ENCODE data around the gene EP400.

Gene EP400

GRCh38 chr12:131963381-131963780 is 13.6 kb downstream of the EP400 start:
- no peaks in the 10 kb centered on the region for H3F3A ChIP-seq (ENCODE audit: insufficient read depth)
- H3K36me3 ChIP-seq (ENCODE audit: low read length): no peaks in the 10 kb centered on the region; the same call in 1 of the 2 replicates
- no peaks in the 10 kb centered on the region for H3K9me2 ChIP-seq (replicated peaks; ENCODE audit: insufficient read depth, low read length)
- H3K4me3 ChIP-seq (ENCODE audit: insufficient read depth, low read length, poor library complexity, severe bottlenecking): no peak overlapping the region
- H3K27ac ChIP-seq (ENCODE audit: low read depth, low read length): no peak overlapping the region
- TF ChIP-seq EZH2phosphoT487 (conservative IDR thresholded peaks at IDR 0.05; ENCODE audit: low read length) (no peak), CTCF (IDR thresholded peaks at IDR 0.05; ENCODE audit: insufficient read depth, low read length, poor library complexity, severe bottlenecking) (no peak)
- no peak overlapping the region for H2AFZ ChIP-seq (ENCODE audit: low read depth, low read length, severe bottlenecking)
- no peak overlapping the region for H3K4me2 ChIP-seq (ENCODE audit: low read depth, low read length, poor library complexity, severe bottlenecking)
- no peaks in the 10 kb centered on the region for H3K9me3 ChIP-seq (ENCODE audit: insufficient read depth, low read length)
- peaks cover 11% of the 10 kb centered on the region; the same call in 1 of the 2 replicates for H4K20me1 ChIP-seq (ENCODE audit: low read depth, low read length)
- no peaks in the 10 kb centered on the region for H3K27me3 ChIP-seq (ENCODE audit: low read length)
- H3K79me2 ChIP-seq (ENCODE audit: insufficient read depth, low read length): peaks cover 73% of the 10 kb centered on the region
- H3K9ac ChIP-seq (ENCODE audit: low read length): no peak overlapping the region

- no peak overlapping the region for H2AFZ ChIP-seq (ENCODE audit: low read depth, low read length, severe bottlenecking)
- H3K36me3 ChIP-seq (ENCODE audit: low read length): no peaks in the 10 kb centered on the region; the same call in 1 of the 2 replicates
- no peaks in the 10 kb centered on the region for H3F3A ChIP-seq (ENCODE audit: insufficient read depth)
- no peak overlapping the region for H3K27ac ChIP-seq (ENCODE audit: low read depth, low read length)
- no peak overlapping the region for H3K4me3 ChIP-seq (ENCODE audit: insufficient read depth, low read length, poor library complexity, severe bottlenecking)
- no peaks in the 10 kb centered on the region for H3K27me3 ChIP-seq (ENCODE audit: low read length)
- H3K9me2 ChIP-seq (replicated peaks; ENCODE audit: insufficient read depth, low read length): no peaks in the 10 kb centered on the region
- TF ChIP-seq CTCF (IDR thresholded peaks at IDR 0.05; ENCODE audit: insufficient read depth, low read length, poor library complexity, severe bottlenecking) (no peak), EZH2phosphoT487 (conservative IDR thresholded peaks at IDR 0.05; ENCODE audit: low read length) (no peak)
- peaks cover 11% of the 10 kb centered on the region; the same call in 1 of the 2 replicates for H4K20me1 ChIP-seq (ENCODE audit: low read depth, low read length)
- no peak overlapping the region for H3K4me2 ChIP-seq (ENCODE audit: low read depth, low read length, poor library complexity, severe bottlenecking)
- peaks cover 73% of the 10 kb centered on the region for H3K79me2 ChIP-seq (ENCODE audit: insufficient read depth, low read length)
- no peaks in the 10 kb centered on the region for H3K9me3 ChIP-seq (ENCODE audit: insufficient read depth, low read length)
- no peak overlapping the region for H3K9ac ChIP-seq (ENCODE audit: low read length)
These were observed 15.3 kb downstream of the EP400 start for GRCh38 chr12:131965073-131965472.

- Histone ChIP-seq H3K9me2 (replicated peaks; ENCODE audit: insufficient read depth, low read length) (no peaks in the 10 kb centered on the region), H3K27ac (ENCODE audit: low read depth, low read length) (no peak overlapping the region), H2AFZ (ENCODE audit: low read depth, low read length, severe bottlenecking) (no peak overlapping the region), H4K20me1 (ENCODE audit: low read depth, low read length) (peaks cover 8% of the 10 kb centered on the region; the same call in 1 of the 2 replicates), H3K9ac (ENCODE audit: low read length) (no peak overlapping the region), H3K79me2 (ENCODE audit: insufficient read depth, low read length) (peaks cover 87% of the 10 kb centered on the region), H3K9me3 (ENCODE audit: insufficient read depth, low read length) (no peaks in the 10 kb centered on the region), H3K4me3 (ENCODE audit: insufficient read depth, low read length, poor library complexity, severe bottlenecking) (no peak overlapping the region), H3K4me2 (ENCODE audit: low read depth, low read length, poor library complexity, severe bottlenecking) (no peak overlapping the region), H3F3A (ENCODE audit: insufficient read depth) (no peaks in the 10 kb centered on the region), H3K36me3 (ENCODE audit: low read length) (no peaks in the 10 kb centered on the region; the same call in 1 of the 2 replicates), H3K27me3 (ENCODE audit: low read length) (no peaks in the 10 kb centered on the region)
- TF ChIP-seq EZH2phosphoT487 (conservative IDR thresholded peaks at IDR 0.05; ENCODE audit: low read length) (no peak), CTCF (IDR thresholded peaks at IDR 0.05; ENCODE audit: insufficient read depth, low read length, poor library complexity, severe bottlenecking) (no peak)
These were observed 21.5 kb downstream of the EP400 start for GRCh38 chr12:131971226-131971625.
